ENCODE data around the gene DCTN4.
"Not testable (repeated sequence)": the region's sequence is repeated elsewhere in the genome, so short reads cannot be mapped to it uniquely, and the experiment has no call there.

The DCTN4 gene

GRCh38 chr5:150758531-150759333 is at the start of gene DCTN4:
DCTN4 (minus strand) TSS chr5:150759017; CDS start chr5:150758993, 24 bp downstream.
- DNase-seq (ENCODE audit: low read depth): peak; percentile 88

GRCh38 chr5:150804388-150804787 is 45.6 kb upstream of the DCTN4 start:
- DNase-seq (ENCODE audit: low read depth): no peak

- no peak for DNase-seq (ENCODE audit: low read depth)
Measured at GRCh38 chr5:150801117-150801927, 42.5 kb upstream of the DCTN4 start.

GRCh38 chr5:150797384-150797783 is 38.6 kb upstream of the DCTN4 start:
- DNase-seq (ENCODE audit: low read depth): no peak

GRCh38 chr5:150794927-150795326 is 36.1 kb upstream of the DCTN4 start:
- DNase-seq (ENCODE audit: low read depth): no peak

GRCh38 chr5:150793423-150793888 is 34.6 kb upstream of the DCTN4 start:
- DNase-seq (ENCODE audit: low read depth): not testable (repeated sequence)

- no peak for DNase-seq (ENCODE audit: low read depth)
Measured at GRCh38 chr5:150791536-150791935, 32.7 kb upstream of the DCTN4 start.

- DNase-seq (ENCODE audit: low read depth): no peak
Measured at GRCh38 chr5:150789943-150790611, 31.3 kb upstream of the DCTN4 start.

- DNase-seq (ENCODE audit: low read depth): no peak
Measured at GRCh38 chr5:150789450-150789849, 30.6 kb upstream of the DCTN4 start.

- no peak for DNase-seq (ENCODE audit: low read depth)
Measured at GRCh38 chr5:150788977-150789376, 30.2 kb upstream of the DCTN4 start.

- DNase-seq (ENCODE audit: low read depth): no peak
Measured at GRCh38 chr5:150787656-150788055, 28.8 kb upstream of the DCTN4 start.

- no peak for DNase-seq (ENCODE audit: low read depth)
Measured at GRCh38 chr5:150786876-150787275, 28.1 kb upstream of the DCTN4 start.

- no peak for DNase-seq (ENCODE audit: low read depth)
Measured at GRCh38 chr5:150785950-150786349, 27.1 kb upstream of the DCTN4 start.

GRCh38 chr5:150783422-150783928 is 24.7 kb upstream of the DCTN4 start:
- DNase-seq (ENCODE audit: low read depth): no peak

- DNase-seq (ENCODE audit: low read depth): no peak
Measured at GRCh38 chr5:150782850-150783249, 24.0 kb upstream of the DCTN4 start.

- no peak for DNase-seq (ENCODE audit: low read depth)
Measured at GRCh38 chr5:150781706-150782614, 23.1 kb upstream of the DCTN4 start.

- DNase-seq (ENCODE audit: low read depth): no peak
Measured at GRCh38 chr5:150780816-150781221, 22.0 kb upstream of the DCTN4 start.

- no peak for DNase-seq (ENCODE audit: low read depth)
Measured at GRCh38 chr5:150780187-150780692, 21.4 kb upstream of the DCTN4 start.

GRCh38 chr5:150779397-150780186 is 20.8 kb upstream of the DCTN4 start:
- no peak for DNase-seq (ENCODE audit: low read depth)

Measured in stimulated activated CD8-positive, alpha-beta memory T cell treated with anti-CD3 and anti-CD28 coated beads, Interleukin-7, amount 100 ng/mL, for 24 hours (primary cell).